HepG2 (cell line): ENCODE results near the gene KIF22. TPM values are rescaled to one million over a fixed set of nuclear protein-coding genes. Genes with fewer than 3 reads are reported as not detected.

ENCODE experiments used
- CBX2 ChIP-seq, 2 experiments: fragments of 200-600 bp in 1 of 2; sonication (generic); formaldehyde crosslinking in 1 of 2; IDR thresholded peaks; 2 replicates each; pipeline versions ENCODE4 v1.7.0 to v1.8.1; 2018 to 2022; ENCODE audit warnings: low read depth in 2 of 2, low read length in 1 of 2, mild to moderate bottlenecking in 1 of 2, missing genetic modification reagents in 1 of 2
- FOXO4 ChIP-seq: sonication (generic); formaldehyde crosslinking; conservative IDR thresholded peaks from 2 replicates; pipeline ENCODE4 v1.8.1; 2023; ENCODE audit warnings: missing genetic modification reagents
- IKZF4 ChIP-seq: sonication (generic); formaldehyde crosslinking; IDR thresholded peaks from 2 replicates; pipeline ENCODE4 v1.5.1; 2020; ENCODE audit warnings: borderline replicate concordance, mild to moderate bottlenecking, low read depth, missing genetic modification reagents; ENCODE audit errors: not compliant biosample characterization
- NKX3-1 ChIP-seq: sonication (generic); formaldehyde crosslinking; IDR thresholded peaks from 2 replicates; pipeline ENCODE4 v1.5.0; 2020; ENCODE audit warnings: missing genetic modification reagents
- SALL2 ChIP-seq: sonication (generic); formaldehyde crosslinking; IDR thresholded peaks from 2 replicates; pipeline ENCODE4 v1.8.1; 2023; ENCODE audit warnings: mild to moderate bottlenecking, missing genetic modification reagents, inconsistent platforms
- SMAD1 ChIP-seq: sonication (generic); formaldehyde crosslinking; IDR thresholded peaks from 2 replicates; pipeline ENCODE4 v1.4.0; 2020; ENCODE audit warnings: missing genetic modification reagents, low read depth, mild to moderate bottlenecking, borderline replicate concordance
- TP53 ChIP-seq: sonication (generic); formaldehyde crosslinking; conservative IDR thresholded peaks from 2 replicates; pipeline ENCODE4 v1.4.0; 2020; ENCODE audit warnings: missing genetic modification reagents
- ZNF276 ChIP-seq: sonication (generic); formaldehyde crosslinking; IDR thresholded peaks from 2 replicates; pipeline ENCODE4 v1.4.0; 2020; ENCODE audit warnings: mild to moderate bottlenecking, low read depth, missing genetic modification reagents
- ZNF766 ChIP-seq: sonication (generic); formaldehyde crosslinking; IDR thresholded peaks from 2 replicates; pipeline ENCODE4 v1.5.0; 2020; ENCODE audit warnings: missing genetic modification reagents, borderline replicate concordance
- polyA plus RNA-seq, 8 experiments: library from polyadenylated mRNA; depleted of rRNA in 3 of 8; stranded (reverse) in 7 of 8; unstranded in 1 of 8; fragments of >200 nt; fragmentation: Illumina TruSeq in 4 of 8; extraction: Trizol in 4 of 8; gene quantifications; 2 replicates each; pipeline versions ENCODE4 v1.2.1 to v1.2.3, GENCODE V29; 2011 to 2016; ENCODE audit warnings: low read depth in 4 of 8, missing spikeins in 1 of 8, mixed read lengths in 1 of 8; ENCODE audit not compliant: insufficient read depth in 1 of 8
- total RNA-seq, 5 experiments: library from RNA; depleted of rRNA; stranded (reverse); fragments of >200 nt; fragmentation: Illumina TruSeq; extraction: Trizol; gene quantifications; 2 replicates each; pipeline ENCODE4 v1.2.3, GENCODE V29; 2016; ENCODE audit warnings: low read depth in 1 of 5

Gene KIF22
- total and polyA plus RNA-seq, 2 of the 13 experiments (the other 11 are each of a cell fraction or from before 2014, with no cell fraction given), result 95.8 to 118 TPM

GRCh38 chr16:29789775-29790182 lies 772 bp upstream of the KIF22 start (continued):
- TF ChIP-seq SALL2 (CRISPR knock-in tag), result 0 out of 2 replicates have a peak, but pooled peaks have one; percentile 8
- 0 out of 2 replicates have a peak, but pooled peaks have one; percentile 12 for TF ChIP-seq NKX3-1
- 0 out of 2 replicates have a peak, but pooled peaks have one; percentile 27 for TF ChIP-seq FOXO4 (CRISPR knock-in tag)
- TF ChIP-seq CBX2 (IDR thresholded peaks at IDR 0.05; ENCODE audit: low read depth, low read length), result no peak
- 0 out of 2 replicates have a peak, but pooled peaks have one; percentile 61 for TF ChIP-seq CBX2 (CRISPR knock-in tag; IDR thresholded peaks at IDR 0.05; ENCODE audit: low read depth)
- TF ChIP-seq ZNF276 (CRISPR knock-in tag), result peak; percentile 15; the same call in 1 of the 2 replicates
- peak; percentile 59; the same call in 1 of the 2 replicates for TF ChIP-seq TP53
- peak; percentile 6 for TF ChIP-seq IKZF4
- TF ChIP-seq SMAD1 (CRISPR knock-in tag), result no peak
- 0 out of 2 replicates have a peak, but pooled peaks have one; percentile 4 for TF ChIP-seq ZNF766 (CRISPR knock-in tag)
